GM18951 (cell line): Measurements from ENCODE around the gene MZF1.
A peak's percentile ranks its signal among the peaks of the same experiment; 100 is the strongest.
"Not testable (repeated sequence)": the region's sequence is repeated elsewhere in the genome, so short reads cannot be mapped to it uniquely, and the experiment has no call there.

Experiments
- POLR2A ChIP-seq: IDR thresholded peaks from 4 replicates; pipeline ENCODE4 v1.6.1; 2011; ENCODE audit warnings: mild to moderate bottlenecking; ENCODE audit not compliant: insufficient read length, insufficient read depth; ENCODE audit errors: extremely low read depth
- in situ Hi-C: fragments of 300-500 bp; cut with MboI; formaldehyde crosslinking; loops from one replicate; pipeline ENCODE4 v1.12.0; 2022; ENCODE audit warnings: low sequenced_read_pairs, mixed read lengths, inconsistent platforms; ENCODE audit not compliant: unreplicated experiment

The MZF1 gene

GRCh38 chr19:58572818-58573657, at the start of gene MZF1:
TSS of gene MZF1 (minus strand) at chr19:58573335. CDS start at chr19:58571389, 1,946 bp downstream.
- peak; percentile 53 for TF ChIP-seq POLR2A
- in situ Hi-C loops: no loop called here

GRCh38 chr19:58607213-58607612, 34.1 kb upstream of the MZF1 start:
- in situ Hi-C loops: not testable (repeated sequence)

- in situ Hi-C loops: not testable (repeated sequence)
Measured at GRCh38 chr19:58606251-58606896, 33.2 kb upstream of the MZF1 start.

- no peak for TF ChIP-seq POLR2A
- in situ Hi-C loops: no loop called here
Measured at GRCh38 chr19:58586133-58586765, 13.1 kb upstream of the MZF1 start.

- TF ChIP-seq POLR2A: no peak
- in situ Hi-C loops: no loop called here
Measured at GRCh38 chr19:58585442-58586132, 12.5 kb upstream of the MZF1 start.

GRCh38 chr19:58584498-58585441, 11.6 kb upstream of the MZF1 start:
- in situ Hi-C loops: no loop called here
- TF ChIP-seq POLR2A: no peak

- no peak for TF ChIP-seq POLR2A
- in situ Hi-C loops: no loop called here
Measured at GRCh38 chr19:58582985-58583384, 9.8 kb upstream of the MZF1 start.

GRCh38 chr19:58581227-58582141, 8.3 kb upstream of the MZF1 start:
- in situ Hi-C loops: no loop called here
- no peak for TF ChIP-seq POLR2A

- TF ChIP-seq POLR2A: no peak
- in situ Hi-C loops: no loop called here
Measured at GRCh38 chr19:58579473-58580142, 6.5 kb upstream of the MZF1 start.

- in situ Hi-C loops: no loop called here
- no peak for TF ChIP-seq POLR2A
Measured at GRCh38 chr19:58578012-58578925, 5.1 kb upstream of the MZF1 start.

- in situ Hi-C loops: not testable (repeated sequence)
Measured at GRCh38 chr19:58577581-58577980, 4.4 kb upstream of the MZF1 start.
